KBM-7 (cell line): ENCODE results near the gene LHX2.

Source experiments
- DNase-seq: peaks from one replicate; pipeline ENCODE4 v3.0.0-alpha.2; 2015
- in situ Hi-C: fragments of 300-500 bp; cut with MboI; formaldehyde crosslinking; loops from 2 replicates; pipeline ENCODE4 v1.14.3; 2020; ENCODE audit warnings: low sequenced_read_pairs, low pct_unique_long_range_greater_than_20kb, mixed read lengths

Gene LHX2

GRCh38 chr9:124022201-124023121, 10.9 kb downstream of the LHX2 start:
- no peak for DNase-seq
- in situ Hi-C loops = no loop called here

GRCh38 chr9:124024107-124024506, 12.5 kb downstream of the LHX2 start:
- DNase-seq = no peak
- in situ Hi-C loops = no loop called here

GRCh38 chr9:124029617-124030016, 18.0 kb downstream of the LHX2 start:
- in situ Hi-C loops = no loop called here
- no peak for DNase-seq

- in situ Hi-C loops = no loop called here
- no peak for DNase-seq
These were observed 19.4 kb downstream of the LHX2 start for GRCh38 chr9:124030969-124031451.

- DNase-seq = no peak
- in situ Hi-C loops = no loop called here
These were observed 20.7 kb downstream of the LHX2 start for GRCh38 chr9:124032247-124032646.

- no peak for DNase-seq
- in situ Hi-C loops = no loop called here
These were observed 21.8 kb downstream of the LHX2 start for GRCh38 chr9:124033348-124033747.

GRCh38 chr9:124033967-124034366, 22.4 kb downstream of the LHX2 start:
- in situ Hi-C loops = no loop called here
- DNase-seq = no peak

- no peak for DNase-seq
- in situ Hi-C loops = no loop called here
These were observed 23.6 kb downstream of the LHX2 start for GRCh38 chr9:124035001-124035650.

- in situ Hi-C loops = no loop called here
- no peak for DNase-seq
These were observed 25.0 kb downstream of the LHX2 start for GRCh38 chr9:124036578-124036977.

- DNase-seq = no peak
- in situ Hi-C loops = no loop called here
These were observed 26.2 kb downstream of the LHX2 start for GRCh38 chr9:124037790-124038189.

- in situ Hi-C loops = no loop called here
- DNase-seq = no peak
These were observed 26.7 kb downstream of the LHX2 start for GRCh38 chr9:124038239-124038638.

GRCh38 chr9:124038790-124039633, 27.4 kb downstream of the LHX2 start:
- in situ Hi-C loops = no loop called here
- DNase-seq = no peak

GRCh38 chr9:124040186-124040931, 28.8 kb downstream of the LHX2 start:
- DNase-seq = no peak
- in situ Hi-C loops = no loop called here

GRCh38 chr9:124040935-124041816, 29.6 kb downstream of the LHX2 start:
- DNase-seq = peak; percentile 64
- in situ Hi-C loops = no loop called here

GRCh38 chr9:124041817-124042116, 30.2 kb downstream of the LHX2 start:
- in situ Hi-C loops = no loop called here
- no peak for DNase-seq

GRCh38 chr9:124042201-124042721, 30.7 kb downstream of the LHX2 start:
- no peak for DNase-seq
- in situ Hi-C loops = no loop called here

GRCh38 chr9:124044448-124044847, 32.9 kb downstream of the LHX2 start:
- no peak for DNase-seq
- in situ Hi-C loops = no loop called here
